Ascending aorta (tissue), 2 donors: ENCODE data around the gene ALG5. TPM values are rescaled to one million over a fixed set of nuclear protein-coding genes. Genes with fewer than 3 reads are reported as not detected.

Source experiments
- DNase-seq, 2 donors: peaks; one replicate each; pipeline ENCODE4 v3.0.0-alpha.2; 2019; ENCODE audit warnings: low spot score in 2 of 2
- H3K27ac ChIP-seq, 2 donors: fragments of 200-600 bp; sonication (generic); one replicate each; pipeline ENCODE4 v1.5.1; 2016 to 2017; ENCODE audit warnings: mild to moderate bottlenecking in 1 of 2
- H3K27me3 ChIP-seq: fragments of 200-600 bp; sonication (generic); one replicate; pipeline ENCODE4 v1.5.1; 2017
- H3K36me3 ChIP-seq, 2 donors: fragments of 200-600 bp; sonication (generic); one replicate each; pipeline ENCODE4 v1.5.1; 2016
- H3K4me1 ChIP-seq, 2 donors: fragments of 200-600 bp; sonication (generic); one replicate each; pipeline ENCODE4 v1.5.1; 2016 to 2017; ENCODE audit warnings: mild to moderate bottlenecking in 1 of 2
- H3K4me3 ChIP-seq, 2 donors: fragments of 200-600 bp; sonication (generic); one replicate each; pipeline ENCODE4 v1.5.1; 2016 to 2017; ENCODE audit warnings: mild to moderate bottlenecking in 1 of 2
- H3K9me3 ChIP-seq, 2 donors: fragments of 200-600 bp; sonication (generic); one replicate each; pipeline ENCODE4 v1.5.1; 2016
- CTCF ChIP-seq, 3 experiments: fragments of 200-600 bp in 2 of 3; fragments of 450-650 bp in 1 of 3; sonication (generic) in 2 of 3; IDR thresholded peaks; one replicate each; pipeline ENCODE4 v1.5.1; 2016 to 2019; ENCODE audit warnings: antibody characterized with exemption in 3 of 3, mild to moderate bottlenecking in 1 of 3, moderate library complexity in 1 of 3
- intact Hi-C: fragments of 100-400 bp; cut with DNase I; formaldehyde crosslinking; loops from one replicate; pipeline ENCODE4 v1.15.1; 2023
- total RNA-seq: library from RNA; depleted of rRNA; stranded (reverse); fragments of >200 nt; gene quantifications from one replicate; pipeline ENCODE4 v1.1.0, GENCODE V29; 2016

Gene ALG5
- total RNA-seq, 1 donor from 2014 or later, result 26.7 TPM

GRCh38 chr13:36915896-36916640, 83.1 kb downstream of the ALG5 start:
- Histone ChIP-seq H3K27ac (no peak overlapping the region), H3K4me3 (no peak overlapping the region)
- intact Hi-C loops, result loop anchor here (5.0 kb wide), 1 partner anchor 54 kb away; no protein-coding TSS in a partner anchor

GRCh38 chr13:36915106-36915505, 84.0 kb downstream of the ALG5 start:
- H3K4me1 ChIP-seq, result peaks cover 0 to 18% of the 10 kb centered on the region in 2 donors

More at GRCh38 chr13:36915896-36916640, 83.1 kb downstream of the ALG5 start:
- no peak for DNase-seq
- Histone ChIP-seq H3K27me3 (no peaks in the 10 kb centered on the region), H3K9me3 (no peaks in the 10 kb centered on the region), H3K36me3 (no peaks in the 10 kb centered on the region), H3K4me1 (peaks cover 0 to 25% of the 10 kb centered on the region in 2 donors)
- no peak for TF ChIP-seq CTCF (IDR thresholded peaks at IDR 0.05)

GRCh38 chr13:36914648-36915047, 84.5 kb downstream of the ALG5 start:
- peak overlapping the region in 1 of 2 donors; percentile 16 for H3K27ac ChIP-seq
- H3K4me3 ChIP-seq, result no peak overlapping the region
- peaks cover 0 to 18% of the 10 kb centered on the region in 2 donors for H3K4me1 ChIP-seq
- H3K9me3 ChIP-seq, result no peaks in the 10 kb centered on the region
- no peak for TF ChIP-seq CTCF (IDR thresholded peaks at IDR 0.05)
- intact Hi-C loops, result loop anchor here (5.0 kb wide), 1 partner anchor 52 kb away; no protein-coding TSS in a partner anchor
- H3K27me3 ChIP-seq, result no peaks in the 10 kb centered on the region
- H3K36me3 ChIP-seq, result no peaks in the 10 kb centered on the region
- DNase-seq, result no peak

More at GRCh38 chr13:36915106-36915505, 84.0 kb downstream of the ALG5 start:
- no peak for TF ChIP-seq CTCF (IDR thresholded peaks at IDR 0.05)
- H3K36me3 ChIP-seq, result no peaks in the 10 kb centered on the region
- no peaks in the 10 kb centered on the region for H3K27me3 ChIP-seq
- no peak for DNase-seq
- no peak overlapping the region for H3K4me3 ChIP-seq
- H3K27ac ChIP-seq, result peak overlapping the region in 1 of 2 donors; percentile 14
- intact Hi-C loops, result loop anchor here (5.0 kb wide), 1 partner anchor 53 kb away; no protein-coding TSS in a partner anchor
- H3K9me3 ChIP-seq, result no peaks in the 10 kb centered on the region

GRCh38 chr13:36913463-36913862, 85.7 kb downstream of the ALG5 start:
- no peak for DNase-seq
- Histone ChIP-seq H3K4me3 (no peak overlapping the region), H3K27ac (no peak overlapping the region), H3K9me3 (no peaks in the 10 kb centered on the region), H3K27me3 (no peaks in the 10 kb centered on the region), H3K4me1 (peaks cover 0 to 18% of the 10 kb centered on the region in 2 donors), H3K36me3 (no peaks in the 10 kb centered on the region)
- TF ChIP-seq CTCF (IDR thresholded peaks at IDR 0.05), result no peak
- intact Hi-C loops, result no loop called here

GRCh38 chr13:36912973-36913372, 86.2 kb downstream of the ALG5 start:
- no peak for DNase-seq
- intact Hi-C loops, result no loop called here
- H3K27ac ChIP-seq, result no peak overlapping the region
- H3K9me3 ChIP-seq, result no peaks in the 10 kb centered on the region
- no peak for TF ChIP-seq CTCF (IDR thresholded peaks at IDR 0.05)
- H3K27me3 ChIP-seq, result no peaks in the 10 kb centered on the region
- H3K4me3 ChIP-seq, result no peak overlapping the region
- H3K36me3 ChIP-seq, result no peaks in the 10 kb centered on the region
- H3K4me1 ChIP-seq, result peaks cover 0 to 16% of the 10 kb centered on the region in 2 donors
